NCI-H524 treated with DMSO at 0.1 percent for 48 hours (cell line): Measurements from ENCODE around the gene ARTN.

Source experiments
- DNase-seq: peaks from one replicate; lab custom pipeline; 2025; lab: John Stamatoyannopoulos, UW

ARTN gene, protein sequence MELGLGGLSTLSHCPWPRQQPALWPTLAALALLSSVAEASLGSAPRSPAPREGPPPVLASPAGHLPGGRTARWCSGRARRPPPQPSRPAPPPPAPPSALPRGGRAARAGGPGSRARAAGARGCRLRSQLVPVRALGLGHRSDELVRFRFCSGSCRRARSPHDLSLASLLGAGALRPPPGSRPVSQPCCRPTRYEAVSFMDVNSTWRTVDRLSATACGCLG

GRCh38 chr1:43933386-43934100 is at the start of gene ARTN:
Gene ARTN (plus strand): TSS chr1:43933801. CDS start chr1:43935657, 1,856 bp downstream.
- DNase-seq, result no peak

DNA sequence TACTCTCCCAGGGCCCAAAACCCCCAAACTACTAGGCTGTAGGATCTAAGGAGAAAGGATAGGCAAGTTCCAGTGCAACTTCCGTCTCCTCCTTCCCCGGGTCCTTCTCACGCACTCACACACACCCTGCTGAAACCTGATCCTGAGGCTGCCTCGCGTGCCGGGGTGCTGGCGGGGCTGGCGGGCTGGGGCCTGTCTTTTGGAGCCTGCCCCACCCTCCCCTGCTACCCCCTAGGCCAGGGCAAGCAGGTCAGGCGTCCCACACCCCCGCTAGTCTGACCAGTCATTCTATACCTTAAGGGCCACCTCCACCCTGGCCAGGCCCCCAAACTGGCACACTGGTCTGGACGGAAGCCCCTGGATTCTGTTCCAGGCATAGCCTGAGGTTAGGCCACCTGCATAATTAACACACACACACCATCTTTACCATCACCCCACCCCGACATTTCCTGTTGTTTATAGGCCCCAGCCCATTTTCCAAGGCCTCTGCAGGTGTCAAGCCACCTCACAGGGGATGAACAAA is 48.3 kb upstream of the ARTN start:
- DNase-seq, result no peak

DNA sequence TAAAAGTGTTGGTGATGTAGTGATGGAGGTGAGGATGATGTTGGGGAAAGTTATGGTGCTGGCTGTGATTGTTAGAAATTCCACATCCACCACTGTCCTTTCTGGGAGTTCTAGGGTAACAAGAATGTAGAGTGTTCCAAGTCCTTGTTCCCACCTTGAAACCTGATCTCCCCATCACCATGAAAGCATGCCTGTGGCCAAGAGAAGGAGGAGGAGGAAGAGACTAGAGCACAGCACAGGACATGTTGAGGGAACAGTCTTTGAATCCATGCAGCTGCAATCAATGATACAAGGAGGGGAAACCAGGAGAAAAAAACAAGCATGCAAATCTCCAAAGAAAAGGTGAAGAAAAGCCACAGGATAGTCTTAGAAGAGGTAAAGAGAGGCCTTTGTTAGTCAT is 45.9 kb upstream of the ARTN start:
- DNase-seq, result no peak

DNA sequence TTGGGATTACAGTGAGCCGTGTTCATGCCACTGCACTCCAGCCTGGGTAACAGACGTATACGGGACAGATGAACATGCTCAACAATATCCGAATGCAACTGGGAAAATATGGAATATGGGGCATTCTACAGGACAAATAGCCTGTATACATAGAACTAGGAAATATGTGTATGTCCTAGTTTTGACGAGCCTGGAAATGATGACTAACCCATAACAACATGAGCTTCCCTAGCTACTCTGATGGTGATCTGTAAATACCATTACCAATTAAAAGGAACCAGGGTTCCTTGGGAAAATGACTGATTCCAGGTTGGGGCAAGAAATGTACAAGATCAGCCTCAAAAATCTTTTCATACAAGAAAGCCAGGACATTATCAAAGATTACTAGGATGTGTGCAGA is 42.8 kb upstream of the ARTN start:
- DNase-seq, result no peak

- no peak for DNase-seq
These were observed 40.6 kb upstream of the ARTN start for GRCh38 chr1:43893006-43893405.

GRCh38 chr1:43898981-43899380 is 34.6 kb upstream of the ARTN start:
- DNase-seq, result no peak

- DNase-seq, result no peak
These were observed 33.2 kb upstream of the ARTN start for GRCh38 chr1:43900386-43900785.

DNA sequence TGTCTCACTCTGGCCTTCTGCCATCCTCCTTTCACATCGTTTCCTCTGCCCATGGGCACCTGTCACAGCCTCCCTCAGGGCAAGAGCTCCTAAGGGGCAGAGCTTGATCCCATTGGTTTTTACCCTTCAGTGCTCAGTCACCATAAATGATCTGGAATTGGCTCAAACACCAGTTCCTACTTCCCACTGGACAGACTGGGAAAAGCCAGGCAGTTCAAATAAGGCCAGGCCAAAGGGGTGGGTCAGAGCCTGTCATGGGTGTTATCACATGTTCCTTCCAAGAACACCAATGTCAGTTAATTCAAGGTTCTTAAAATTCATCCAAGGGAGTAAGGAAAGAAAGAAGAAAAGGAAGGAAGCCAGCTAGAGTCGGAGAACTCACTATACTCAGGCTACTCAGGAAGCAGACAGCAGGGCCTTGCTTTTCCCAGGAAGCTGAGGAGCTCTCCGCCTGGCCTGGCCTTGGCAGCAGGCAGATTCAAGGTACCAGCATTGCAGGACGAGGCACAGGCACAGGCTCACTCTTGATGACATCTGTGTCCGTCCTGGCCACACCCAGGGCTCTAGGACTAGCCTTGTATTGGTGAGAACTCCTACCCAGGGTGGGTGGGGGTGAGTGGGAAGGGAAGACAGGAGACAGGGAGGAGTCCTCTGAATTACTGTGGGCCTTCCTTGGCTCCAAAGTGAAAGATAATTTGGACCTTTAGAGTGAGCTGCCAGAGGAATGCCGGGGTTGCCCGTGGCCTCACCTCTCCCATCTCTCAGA is 32.2 kb upstream of the ARTN start:
- no peak for DNase-seq

DNA sequence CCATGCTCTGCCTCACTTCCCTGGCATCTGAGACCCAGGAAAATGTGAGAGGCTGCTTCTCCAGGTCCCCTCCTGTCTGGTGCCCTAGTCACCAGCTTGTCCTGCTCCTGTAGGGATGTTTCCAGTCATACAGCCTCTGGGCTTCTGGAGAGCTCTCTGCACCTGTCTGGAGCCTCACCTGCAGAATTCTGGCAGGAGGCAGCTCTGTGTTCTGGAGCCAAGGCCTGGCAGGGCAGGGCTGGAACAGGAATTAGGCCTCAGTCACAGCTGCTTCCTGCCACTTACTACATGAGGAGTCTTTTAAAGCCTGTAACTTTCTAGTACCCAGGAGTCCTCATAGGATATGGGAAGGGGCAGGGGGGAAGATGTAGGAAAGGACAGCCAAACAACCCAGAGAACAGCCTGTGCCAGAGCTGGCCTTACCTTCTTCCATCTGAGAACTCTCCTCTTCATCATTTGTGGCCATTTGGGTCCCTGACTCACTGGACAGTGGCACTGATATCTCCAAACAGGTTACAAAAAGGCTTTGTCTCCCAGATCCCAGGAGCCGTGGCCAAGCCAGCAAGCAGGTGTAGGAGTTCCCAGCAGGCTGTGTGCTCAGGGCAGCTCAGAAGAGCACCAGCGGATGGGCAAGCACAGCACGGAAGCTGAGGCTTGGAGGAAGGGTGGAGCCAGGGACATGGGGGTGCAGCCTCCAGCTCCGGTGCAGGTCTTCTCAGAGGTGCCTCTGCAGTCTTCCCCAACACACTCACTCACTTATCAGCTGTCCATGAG is 31.4 kb upstream of the ARTN start:
- no peak for DNase-seq

DNA sequence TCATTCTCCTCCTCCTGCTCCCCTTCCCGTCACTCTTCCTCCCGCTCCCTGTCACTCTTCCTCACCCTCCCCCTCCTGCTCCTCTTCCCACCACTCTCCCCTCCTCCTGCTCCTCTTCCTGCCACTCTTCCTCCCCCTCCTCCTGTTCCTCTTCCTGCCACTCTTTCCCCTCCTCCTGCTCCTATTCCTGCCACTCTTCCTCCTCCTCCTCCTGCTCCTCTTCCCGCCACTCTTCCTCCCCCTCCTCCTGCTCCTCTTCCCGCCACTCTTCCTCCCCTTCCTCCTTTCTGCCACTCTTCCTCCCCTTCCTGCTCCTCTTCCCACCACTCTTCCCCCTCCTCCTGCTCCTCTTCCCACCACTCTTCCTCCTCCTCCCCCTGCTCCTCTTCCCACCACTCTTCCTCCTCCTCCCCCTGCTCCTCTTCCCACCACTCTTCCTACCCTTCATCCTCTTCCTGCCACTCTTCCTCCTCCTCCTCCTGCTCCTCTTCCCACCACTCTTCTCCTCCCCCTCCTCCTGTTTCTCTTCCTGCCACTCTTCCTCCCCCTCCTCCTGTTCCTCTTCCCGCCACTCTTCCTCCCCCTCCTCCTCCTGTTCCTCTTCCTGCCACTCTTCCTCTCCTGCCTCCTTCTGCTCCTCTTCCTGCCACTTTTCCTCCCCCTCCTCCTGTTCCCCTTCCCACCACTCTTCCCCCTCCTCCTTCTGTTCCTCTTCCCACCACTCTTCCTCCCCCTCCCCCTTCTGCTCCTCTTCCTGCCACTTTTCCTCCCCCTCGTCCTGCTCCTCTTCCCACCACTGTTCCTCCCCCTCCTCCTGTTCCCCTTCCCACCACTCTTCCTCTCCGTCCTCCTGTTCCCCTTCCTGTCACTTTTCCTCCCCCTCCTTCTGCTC is 28.7 kb upstream of the ARTN start:
- DNase-seq, result no peak

GRCh38 chr1:43908226-43908625 is 25.4 kb upstream of the ARTN start:
- no peak for DNase-seq

GRCh38 chr1:43908858-43909257 is 24.7 kb upstream of the ARTN start:
- no peak for DNase-seq

GRCh38 chr1:43910343-43910742 is 23.3 kb upstream of the ARTN start:
- DNase-seq, result no peak

- no peak for DNase-seq
These were observed 21.0 kb upstream of the ARTN start for GRCh38 chr1:43912607-43913006.

DNA sequence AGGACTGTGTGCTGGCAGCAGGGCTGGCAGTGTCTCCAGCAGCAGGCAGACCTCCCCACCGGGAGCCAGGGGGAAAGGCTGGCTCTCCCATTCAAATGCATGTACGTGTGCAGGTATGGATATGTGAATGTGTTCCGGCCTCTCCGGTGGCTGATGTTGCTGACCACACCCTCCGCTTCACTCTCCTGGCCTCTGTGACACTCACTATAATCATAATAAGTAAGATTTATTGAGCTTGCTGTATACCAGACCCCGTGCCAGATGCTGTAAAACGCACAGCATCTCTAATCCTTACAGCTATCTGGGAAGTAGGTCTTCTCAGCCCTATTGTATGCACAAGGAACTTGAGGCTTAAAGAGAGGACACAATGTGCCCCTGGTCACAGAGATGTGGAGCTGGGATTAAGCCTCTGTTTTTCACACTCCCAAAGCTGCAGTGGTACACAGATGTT is 20.5 kb upstream of the ARTN start:
- no peak for DNase-seq

DNA sequence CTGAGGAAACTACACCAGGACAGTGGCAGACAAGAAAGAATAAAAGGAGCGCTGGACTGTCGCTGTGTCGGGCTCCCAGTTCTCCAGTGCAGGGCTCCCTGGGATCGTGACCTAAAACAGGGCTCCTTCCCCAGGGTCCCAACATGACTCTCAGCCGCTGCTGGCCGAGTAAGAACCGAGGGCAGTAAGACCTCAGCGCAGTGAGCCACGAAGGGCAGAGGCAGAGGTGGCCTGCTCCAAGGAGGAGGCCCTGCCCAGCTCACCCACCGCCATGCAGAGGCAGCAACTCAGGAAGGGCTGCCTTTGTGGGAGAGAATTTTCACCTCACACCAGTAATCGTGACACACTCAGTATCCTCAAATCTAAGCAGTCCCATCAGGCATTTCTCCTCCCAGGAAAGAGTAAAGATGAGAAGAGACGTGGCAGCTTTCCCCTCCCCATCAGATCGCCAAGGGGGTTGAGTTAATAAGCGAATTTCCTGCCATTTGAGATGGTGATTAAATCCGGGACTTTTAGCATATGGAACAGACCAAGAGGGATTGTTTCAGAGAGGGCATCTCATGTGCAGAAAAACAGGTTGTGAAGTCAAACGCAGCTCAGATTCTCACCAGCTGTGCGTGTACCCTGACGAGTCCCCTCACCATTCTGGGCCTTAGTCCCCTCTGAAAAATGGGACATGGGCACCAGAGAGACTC is 19.8 kb upstream of the ARTN start:
- DNase-seq, result no peak

DNA sequence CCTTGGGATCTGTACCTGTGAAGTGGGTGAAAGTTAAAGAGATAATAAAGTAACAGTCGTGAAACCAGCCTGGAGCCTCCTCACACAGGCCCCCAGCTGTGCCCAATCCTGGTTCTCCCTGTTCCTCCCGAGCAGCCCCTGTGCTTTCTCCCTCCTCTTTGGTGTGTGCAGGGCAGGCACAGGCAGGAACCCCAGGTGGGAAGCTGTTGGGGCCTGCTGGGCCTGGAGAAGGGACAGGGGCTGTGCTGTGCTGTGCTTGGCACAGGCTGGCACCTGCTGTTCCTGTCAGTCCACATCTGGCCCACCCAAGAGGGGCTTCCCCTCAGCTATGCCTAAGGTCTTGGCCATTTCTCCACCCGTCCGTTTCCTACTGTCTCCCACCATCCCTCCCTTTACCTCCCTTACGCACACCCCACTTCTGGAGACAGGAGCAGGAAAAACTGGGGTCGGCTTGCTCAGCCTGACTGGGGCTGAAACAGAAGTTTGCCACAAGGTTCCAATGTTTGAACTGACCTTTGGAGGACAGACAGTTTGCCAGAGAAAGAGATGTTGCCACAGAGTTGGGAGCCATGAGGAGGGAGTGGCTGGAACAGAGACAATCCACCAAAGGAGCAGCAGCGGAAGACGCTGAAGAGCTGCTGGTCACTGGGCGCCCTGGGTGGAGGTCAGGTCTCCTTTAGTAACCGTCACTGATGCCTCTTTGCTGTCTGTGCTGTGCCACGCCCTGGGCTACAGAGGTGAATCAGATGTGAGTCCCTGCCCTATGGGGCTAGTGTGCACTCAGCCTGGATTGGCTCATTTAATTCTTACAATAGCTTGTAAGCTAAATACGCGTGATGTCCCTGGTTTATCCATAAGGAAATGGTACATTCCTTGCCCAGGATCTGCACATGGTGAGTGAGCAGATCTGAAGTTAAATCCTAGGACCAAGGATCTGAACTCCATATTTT is 18.8 kb upstream of the ARTN start:
- DNase-seq, result no peak

GRCh38 chr1:43919906-43920305 is 13.7 kb upstream of the ARTN start:
- no peak for DNase-seq

DNA sequence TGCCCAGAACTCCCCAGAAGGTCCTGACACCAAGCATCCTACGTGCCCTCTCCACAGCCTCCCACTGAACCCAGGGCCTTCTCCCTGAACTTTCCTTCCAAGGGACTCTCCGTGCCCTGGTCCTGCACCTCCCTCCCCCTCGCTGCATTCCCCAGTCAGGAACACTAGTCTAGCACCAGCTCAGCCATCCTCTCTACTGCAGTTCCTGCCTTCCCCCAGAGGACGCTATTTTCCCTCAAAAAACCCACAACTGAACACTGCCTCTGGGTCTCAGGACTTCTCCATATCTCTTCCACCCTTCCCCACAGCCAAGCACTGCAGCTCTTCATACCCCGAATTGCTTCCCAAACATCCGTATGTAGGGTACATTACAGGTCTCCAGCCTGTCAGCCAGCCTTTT is 12.6 kb upstream of the ARTN start:
- no peak for DNase-seq
